ENCODE results near the gene ASXL1. TPM values are rescaled to one million over a fixed set of nuclear protein-coding genes. Genes with fewer than 3 reads are reported as not detected.

Gene ASXL1
- total and polyA plus RNA-seq, 9 of the 15 experiments (the other 6 are each of a cell fraction or from before 2014, with no cell fraction given): 6.5 to 65.3 (median 32.3) TPM

DNA sequence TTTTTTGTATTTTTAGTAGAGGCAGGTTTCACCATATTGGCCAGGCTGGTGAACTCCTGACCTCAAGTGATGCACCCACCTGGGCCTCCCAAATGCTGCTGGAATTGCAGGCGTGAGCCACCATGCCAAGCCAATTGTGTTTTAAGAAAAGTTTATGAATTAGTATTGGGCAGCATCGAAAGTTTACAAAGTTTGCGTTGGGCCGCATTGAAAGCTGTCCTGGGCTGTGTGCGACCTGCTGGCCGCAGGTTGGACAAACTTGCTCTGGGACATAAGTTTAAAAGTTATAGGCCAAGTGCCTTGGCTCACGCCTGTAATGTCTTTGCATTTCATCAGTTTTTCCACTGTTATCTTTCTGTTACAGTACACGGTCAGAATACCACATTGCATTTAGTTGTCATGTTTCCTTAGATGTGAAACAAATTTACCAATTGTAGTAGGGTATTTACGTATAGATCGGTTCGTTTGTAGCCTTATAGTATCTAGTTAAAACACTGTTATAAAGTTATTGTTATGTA is 39.5 kb downstream of the ASXL1 start (continued):
- TF ChIP-seq ZNF407 (IDR thresholded peaks at IDR 0.05; ENCODE audit: low read depth): no peak
- TF ChIP-seq ZNF217 (CRISPR knock-in tag; IDR thresholded peaks at IDR 0.05): no peak
- TF ChIP-seq XRCC4 (IDR thresholded peaks at IDR 0.05; ENCODE audit: extremely low read depth, insufficient read depth, insufficient read length): no peak
- no peak for TF ChIP-seq ZNF253 (CRISPR knock-in tag; conservative IDR thresholded peaks at IDR 0.05)
- TF ChIP-seq NUFIP1 (IDR thresholded peaks at IDR 0.05; ENCODE audit: partially characterized antibody): no peak
- TF ChIP-seq GABPB2 (CRISPR knock-in tag; conservative IDR thresholded peaks at IDR 0.05): no peak
- no peak for TF ChIP-seq ZNF699 (CRISPR knock-in tag; IDR thresholded peaks at IDR 0.05; ENCODE audit: insufficient replicate concordance)
- no peak for TF ChIP-seq MAFG (tag; conservative IDR thresholded peaks at IDR 0.05)
- no peak for TF ChIP-seq LARP7 (IDR thresholded peaks at IDR 0.05)
- TF ChIP-seq PHTF2 (CRISPR knock-in tag; IDR thresholded peaks at IDR 0.05): no peak
- TF ChIP-seq SIX5 (IDR thresholded peaks at IDR 0.05; ENCODE audit: borderline replicate concordance in 1 of 2, insufficient read depth in 1 of 2, low read depth in 1 of 2, low read length in 2 of 2): no peak
- TF ChIP-seq GTF3C2 (IDR thresholded peaks at IDR 0.05; ENCODE audit: borderline replicate concordance, extremely low read depth, insufficient read length): no peak
- no peak for TF ChIP-seq MAFF (IDR thresholded peaks at IDR 0.05; ENCODE audit: low read length)
- no peak for TF ChIP-seq TGIF2 (CRISPR knock-in tag; IDR thresholded peaks at IDR 0.05)
- TF ChIP-seq GTF2E2 (tag; IDR thresholded peaks at IDR 0.05): no peak
